BLaER1 (cell line): ENCODE measurements around the gene RAB11A.
A peak's percentile ranks its signal among the peaks of the same experiment; 100 is the strongest.
"Not testable (repeated sequence)": the region's sequence is repeated elsewhere in the genome, so short reads cannot be mapped to it uniquely, and the experiment has no call there.

ENCODE experiments used
- H3K27ac ChIP-seq: shearing (Covaris generic); formaldehyde crosslinking; 2 replicates; pipeline ENCODE4 v1.8.1; 2022
- H3K27me3 ChIP-seq: shearing (Covaris generic); formaldehyde crosslinking; 2 replicates; pipeline ENCODE4 v1.8.1; 2022
- H3K36me3 ChIP-seq: shearing (Covaris generic); formaldehyde crosslinking; 2 replicates; pipeline ENCODE4 v1.8.1; 2022
- H3K4me1 ChIP-seq: shearing (Covaris generic); formaldehyde crosslinking; 2 replicates; pipeline ENCODE4 v1.8.1; 2022
- H3K4me2 ChIP-seq: shearing (Covaris generic); formaldehyde crosslinking; 2 replicates; pipeline ENCODE4 v1.8.1; 2022
- H3K4me3 ChIP-seq: shearing (Covaris generic); formaldehyde crosslinking; 2 replicates; pipeline ENCODE4 v1.8.1; 2022
- H3K9ac ChIP-seq: shearing (Covaris generic); formaldehyde crosslinking; 2 replicates; pipeline ENCODE4 v1.8.1; 2022
- H3K9me3 ChIP-seq: shearing (Covaris generic); formaldehyde crosslinking; 2 replicates; pipeline ENCODE4 v1.8.1; 2022
- H4K20me1 ChIP-seq: shearing (Covaris generic); formaldehyde crosslinking; 2 replicates; pipeline ENCODE4 v1.8.1; 2022
- Cebpa-rat ChIP-seq: shearing (Covaris generic); IDR thresholded peaks from 2 replicates; pipeline ENCODE4 v1.8.1; 2022

RAB11A gene

GRCh38 chr15:65868546-65869125 is 655 bp upstream of the RAB11A start:
- Histone ChIP-seq H3K4me2 (peak overlapping the region; percentile 39), H4K20me1 (peaks cover 37% of the 10 kb centered on the region), H3K27ac (peak overlapping the region; percentile 88), H3K4me1 (peaks cover 20% of the 10 kb centered on the region), H3K4me3 (peak overlapping the region; percentile 84), H3K36me3 (0 out of 2 replicates have a peak, but pooled peaks cover 3% of the 10 kb centered on the region), H3K9ac (peak overlapping the region; percentile 83), H3K27me3 (no peaks in the 10 kb centered on the region), H3K9me3 (peaks cover 5% of the 10 kb centered on the region; the same call in 1 of the 2 replicates)
- no peak for TF ChIP-seq Cebpa-rat

GRCh38 chr15:65869954-65870871 is 922 bp downstream of the RAB11A start:
- peaks cover 20% of the 10 kb centered on the region for H3K4me1 ChIP-seq
- H3K9me3 ChIP-seq = peaks cover 5% of the 10 kb centered on the region; the same call in 1 of the 2 replicates
- peak overlapping the region; percentile 88 for H3K27ac ChIP-seq
- no peak for TF ChIP-seq Cebpa-rat
- H3K36me3 ChIP-seq = peaks cover 15% of the 10 kb centered on the region
- H4K20me1 ChIP-seq = peaks cover 53% of the 10 kb centered on the region
- H3K4me2 ChIP-seq = peak overlapping the region; percentile 81
- peak overlapping the region; percentile 83 for H3K9ac ChIP-seq
- H3K4me3 ChIP-seq = peak overlapping the region; percentile 84
- no peaks in the 10 kb centered on the region for H3K27me3 ChIP-seq

GRCh38 chr15:65870889-65871533 is 1.7 kb downstream of the RAB11A start:
- Histone ChIP-seq H4K20me1 (peaks cover 61% of the 10 kb centered on the region), H3K4me1 (peaks cover 20% of the 10 kb centered on the region), H3K27me3 (no peaks in the 10 kb centered on the region), H3K9ac (peak overlapping the region; percentile 83), H3K36me3 (peaks cover 22% of the 10 kb centered on the region), H3K4me3 (peak overlapping the region; percentile 84), H3K4me2 (peak overlapping the region; percentile 81), H3K27ac (peak overlapping the region; percentile 88; the same call in 1 of the 2 replicates), H3K9me3 (peaks cover 5% of the 10 kb centered on the region; the same call in 1 of the 2 replicates)
- TF ChIP-seq Cebpa-rat = no peak

GRCh38 chr15:65871886-65872285 is 2.6 kb downstream of the RAB11A start:
- H3K27me3 ChIP-seq, H3K4me3 ChIP-seq, H3K9me3 ChIP-seq, H3K27ac ChIP-seq, H3K9ac ChIP-seq: not testable (repeated sequence)
- Histone ChIP-seq H3K36me3 (peaks cover 30% of the 10 kb centered on the region), H3K4me1 (peaks cover 20% of the 10 kb centered on the region), H3K4me2 (peak overlapping the region; percentile 81), H4K20me1 (peaks cover 70% of the 10 kb centered on the region)

GRCh38 chr15:65872596-65872995 is 3.3 kb downstream of the RAB11A start:
- peaks cover 37% of the 10 kb centered on the region for H3K36me3 ChIP-seq
- H4K20me1 ChIP-seq = peaks cover 77% of the 10 kb centered on the region
- not testable (repeated sequence) for H3K27me3 ChIP-seq, H3K27ac ChIP-seq, H3K4me3 ChIP-seq, H3K9ac ChIP-seq, H3K9me3 ChIP-seq, H3K4me2 ChIP-seq
- H3K4me1 ChIP-seq = peaks cover 20% of the 10 kb centered on the region

GRCh38 chr15:65873256-65873655 is 4.0 kb downstream of the RAB11A start:
- no peak for TF ChIP-seq Cebpa-rat
- H3K36me3 ChIP-seq = peaks cover 44% of the 10 kb centered on the region
- H3K27ac ChIP-seq = no peak overlapping the region
- H4K20me1 ChIP-seq = peaks cover 84% of the 10 kb centered on the region
- no peak overlapping the region for H3K9ac ChIP-seq
- H3K9me3 ChIP-seq = peaks cover 5% of the 10 kb centered on the region; the same call in 1 of the 2 replicates
- H3K4me1 ChIP-seq = peaks cover 20% of the 10 kb centered on the region
- H3K27me3 ChIP-seq = no peaks in the 10 kb centered on the region
- no peak overlapping the region for H3K4me2 ChIP-seq
- no peak overlapping the region for H3K4me3 ChIP-seq

GRCh38 chr15:65875458-65875857 is 6.2 kb downstream of the RAB11A start:
- Histone ChIP-seq H3K9ac (no peak overlapping the region), H3K27me3 (no peaks in the 10 kb centered on the region), H3K9me3 (peaks cover 5% of the 10 kb centered on the region; the same call in 1 of the 2 replicates), H3K27ac (no peak overlapping the region), H3K4me2 (no peak overlapping the region), H3K4me3 (no peak overlapping the region), H3K4me1 (peaks cover 20% of the 10 kb centered on the region), H4K20me1 (peaks cover 97% of the 10 kb centered on the region), H3K36me3 (peaks cover 66% of the 10 kb centered on the region)
- no peak for TF ChIP-seq Cebpa-rat

GRCh38 chr15:65877749-65878148 is 8.5 kb downstream of the RAB11A start:
- no peak overlapping the region for H3K27ac ChIP-seq
- H3K4me2 ChIP-seq = no peak overlapping the region
- H3K4me1 ChIP-seq = peaks cover 21% of the 10 kb centered on the region
- H3K27me3 ChIP-seq = no peaks in the 10 kb centered on the region
- H3K36me3 ChIP-seq = peaks cover 88% of the 10 kb centered on the region
- no peak overlapping the region for H3K4me3 ChIP-seq
- no peak for TF ChIP-seq Cebpa-rat
- no peaks in the 10 kb centered on the region for H3K9me3 ChIP-seq
- peaks cover 97% of the 10 kb centered on the region for H4K20me1 ChIP-seq
- H3K9ac ChIP-seq = no peak overlapping the region

- peaks cover 21% of the 10 kb centered on the region for H3K4me1 ChIP-seq
- no peak overlapping the region for H3K27ac ChIP-seq
- H3K4me3 ChIP-seq = no peak overlapping the region
- peaks cover 88% of the 10 kb centered on the region for H4K20me1 ChIP-seq
- H3K27me3 ChIP-seq = no peaks in the 10 kb centered on the region
- H3K9ac ChIP-seq = 0 out of 2 replicates have a peak overlapping the region, but pooled peaks have one; percentile 6
- H3K9me3 ChIP-seq = no peaks in the 10 kb centered on the region
- peaks cover 97% of the 10 kb centered on the region for H3K36me3 ChIP-seq
- peak overlapping the region; percentile 55 for H3K4me2 ChIP-seq
- no peak for TF ChIP-seq Cebpa-rat
Measured at GRCh38 chr15:65881766-65882434, 12.6 kb downstream of the RAB11A start.
